ENCODE measurements around the gene TAAR6.
A peak's percentile ranks its signal among the peaks of the same experiment; 100 is the strongest.
"Not testable (repeated sequence)": the region's sequence is repeated elsewhere in the genome, so short reads cannot be mapped to it uniquely, and the experiment has no call there.

Gene TAAR6, protein sequence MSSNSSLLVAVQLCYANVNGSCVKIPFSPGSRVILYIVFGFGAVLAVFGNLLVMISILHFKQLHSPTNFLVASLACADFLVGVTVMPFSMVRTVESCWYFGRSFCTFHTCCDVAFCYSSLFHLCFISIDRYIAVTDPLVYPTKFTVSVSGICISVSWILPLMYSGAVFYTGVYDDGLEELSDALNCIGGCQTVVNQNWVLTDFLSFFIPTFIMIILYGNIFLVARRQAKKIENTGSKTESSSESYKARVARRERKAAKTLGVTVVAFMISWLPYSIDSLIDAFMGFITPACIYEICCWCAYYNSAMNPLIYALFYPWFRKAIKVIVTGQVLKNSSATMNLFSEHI

DNA sequence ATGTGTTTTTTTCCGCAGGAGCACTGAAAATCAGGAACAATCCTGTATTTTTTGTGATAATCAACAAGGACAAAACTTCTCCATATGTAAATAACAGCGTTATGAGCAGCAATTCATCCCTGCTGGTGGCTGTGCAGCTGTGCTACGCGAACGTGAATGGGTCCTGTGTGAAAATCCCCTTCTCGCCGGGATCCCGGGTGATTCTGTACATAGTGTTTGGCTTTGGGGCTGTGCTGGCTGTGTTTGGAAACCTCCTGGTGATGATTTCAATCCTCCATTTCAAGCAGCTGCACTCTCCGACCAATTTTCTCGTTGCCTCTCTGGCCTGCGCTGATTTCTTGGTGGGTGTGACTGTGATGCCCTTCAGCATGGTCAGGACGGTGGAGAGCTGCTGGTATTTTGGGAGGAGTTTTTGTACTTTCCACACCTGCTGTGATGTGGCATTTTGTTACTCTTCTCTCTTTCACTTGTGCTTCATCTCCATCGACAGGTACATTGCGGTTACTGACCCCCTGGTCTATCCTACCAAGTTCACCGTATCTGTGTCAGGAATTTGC is at the start of gene TAAR6:
Gene TAAR6 (plus strand): TSS at position 102 of the 557 bp plus-strand sequence. CDS start 0 bp downstream, at position 102.
- no peak for DNase-seq (ENCODE audit: low read depth)

DNA sequence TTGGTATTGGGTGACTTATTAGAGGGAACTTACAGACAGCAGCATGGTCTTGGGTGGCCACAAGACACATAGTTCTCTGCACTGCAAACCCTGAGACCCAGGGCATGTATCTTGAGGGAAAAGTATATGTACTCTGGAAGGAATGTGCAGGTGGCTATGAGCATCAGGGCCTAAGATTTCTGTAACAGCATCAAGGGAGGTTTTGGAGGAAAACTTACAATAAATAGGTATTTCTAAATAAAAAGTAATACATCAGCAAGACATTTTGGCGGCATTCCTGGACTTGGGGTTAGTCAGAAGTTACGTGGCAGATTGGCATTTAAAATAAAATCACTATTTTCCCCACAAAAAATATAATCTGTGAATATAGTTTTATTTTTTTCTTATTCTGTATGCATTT is 49.2 kb upstream of the TAAR6 start:
- peak; percentile 66 for DNase-seq (ENCODE audit: low read depth)

DNA sequence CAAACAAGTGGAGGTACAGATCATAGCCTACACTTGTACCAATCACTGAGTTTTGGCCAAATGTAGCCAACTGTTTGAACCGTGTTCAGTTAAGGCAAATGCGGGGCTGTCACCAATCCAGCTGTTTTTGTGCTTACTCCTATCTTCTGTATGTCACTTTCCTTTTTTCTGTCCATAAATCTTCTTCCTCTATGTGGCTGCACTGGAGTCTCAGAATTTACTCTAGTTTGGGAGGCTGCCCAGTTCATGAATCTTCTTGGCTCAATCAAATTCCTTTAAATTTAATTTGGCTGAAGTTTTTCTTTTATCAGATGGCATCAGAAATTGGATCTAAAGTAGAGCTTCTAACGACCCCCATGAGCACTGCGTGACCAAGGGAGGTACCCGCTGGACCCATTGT is 45.5 kb upstream of the TAAR6 start:
- DNase-seq (ENCODE audit: low read depth) = no peak

DNA sequence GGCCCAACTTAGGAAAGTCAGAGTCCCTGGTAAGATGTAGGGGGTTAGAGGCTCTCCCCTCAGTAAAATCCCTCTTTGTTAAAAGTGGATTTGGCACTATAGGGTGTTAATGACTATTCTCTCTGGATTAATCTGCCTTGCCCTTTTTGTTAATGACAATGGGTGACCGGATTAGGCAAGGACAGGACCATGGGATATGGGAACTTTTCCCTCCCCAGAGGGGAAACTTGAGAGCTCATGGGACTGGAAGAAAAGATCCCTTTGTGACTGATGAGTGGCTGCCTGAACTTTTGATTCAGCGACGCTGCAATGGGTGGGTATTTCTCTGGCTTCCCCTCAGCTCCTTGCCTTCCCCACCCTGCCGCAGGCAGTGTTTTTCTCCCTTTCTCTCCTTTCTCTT is 44.3 kb upstream of the TAAR6 start:
- no peak for DNase-seq (ENCODE audit: low read depth)

DNA sequence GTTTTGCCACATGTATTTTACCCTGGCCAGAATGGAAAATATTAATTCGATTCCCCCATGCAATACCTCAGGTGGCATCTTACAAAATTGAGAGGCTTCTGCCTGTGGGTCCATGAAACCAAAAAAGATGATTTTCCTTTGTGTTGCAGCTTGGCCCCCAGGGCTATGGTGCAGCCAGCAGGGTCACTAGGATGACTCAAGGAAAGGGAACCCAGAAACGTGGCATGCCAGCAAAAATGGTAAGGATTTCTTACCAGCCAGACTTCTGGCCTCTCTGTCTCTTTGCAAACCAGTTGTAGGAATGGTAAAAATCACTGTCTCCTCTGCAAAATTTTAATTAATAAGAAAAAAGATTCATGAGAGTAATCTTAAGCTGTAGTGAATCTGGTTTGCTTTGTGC is 43.7 kb upstream of the TAAR6 start:
- DNase-seq (ENCODE audit: low read depth) = no peak

DNA sequence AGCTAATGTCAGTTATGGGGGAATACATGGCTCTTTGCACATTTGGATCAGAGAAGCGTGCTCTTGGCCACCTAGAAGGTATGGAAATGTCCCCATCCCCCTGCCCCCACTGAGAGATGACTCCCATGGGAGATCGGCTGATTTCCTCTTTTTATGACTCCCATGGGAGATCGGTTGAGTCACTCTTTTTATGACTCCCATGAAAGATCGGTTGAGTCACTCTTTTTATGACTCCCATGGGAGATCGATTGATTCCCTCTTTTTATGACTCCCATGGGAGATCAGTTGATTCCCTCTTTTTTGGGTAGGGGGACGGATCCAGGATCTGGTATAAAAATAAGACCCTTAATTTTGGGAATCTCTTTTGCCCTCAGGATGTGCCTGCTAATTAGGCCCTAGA is 42.3 kb upstream of the TAAR6 start:
- DNase-seq (ENCODE audit: low read depth) = no peak

DNA sequence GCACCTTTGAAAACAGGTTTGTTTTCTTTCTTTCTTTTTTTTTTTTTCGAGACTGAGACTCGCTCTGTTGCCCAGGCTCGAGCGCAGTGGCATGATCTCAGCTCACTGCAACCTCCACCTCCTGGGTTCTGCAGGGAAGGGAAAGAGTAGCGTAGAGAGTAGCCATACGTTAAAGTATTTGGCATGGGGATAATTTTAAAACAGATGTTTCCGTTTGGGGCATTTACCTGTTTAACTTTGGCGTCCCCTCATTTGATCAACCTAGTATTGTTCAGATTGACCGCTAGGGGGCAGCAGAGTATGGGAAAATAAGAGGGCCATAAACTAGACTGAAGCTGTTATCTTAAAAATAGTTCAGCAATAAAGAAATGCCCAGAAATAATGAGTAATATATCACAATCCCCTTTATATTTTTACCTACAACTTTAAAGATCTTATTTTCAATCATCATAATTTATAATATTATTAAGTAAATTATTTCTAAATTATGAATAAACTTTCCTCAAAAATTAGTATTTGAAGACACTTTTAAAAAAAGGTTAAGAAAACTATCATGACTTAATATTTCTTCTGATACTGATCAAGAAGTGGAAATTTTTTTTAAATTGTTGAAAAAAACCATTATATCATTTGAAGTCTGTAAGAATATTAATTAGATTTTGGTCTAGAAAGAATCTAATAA is 39.7 kb upstream of the TAAR6 start:
- DNase-seq (ENCODE audit: low read depth) = peak; percentile 33

DNA sequence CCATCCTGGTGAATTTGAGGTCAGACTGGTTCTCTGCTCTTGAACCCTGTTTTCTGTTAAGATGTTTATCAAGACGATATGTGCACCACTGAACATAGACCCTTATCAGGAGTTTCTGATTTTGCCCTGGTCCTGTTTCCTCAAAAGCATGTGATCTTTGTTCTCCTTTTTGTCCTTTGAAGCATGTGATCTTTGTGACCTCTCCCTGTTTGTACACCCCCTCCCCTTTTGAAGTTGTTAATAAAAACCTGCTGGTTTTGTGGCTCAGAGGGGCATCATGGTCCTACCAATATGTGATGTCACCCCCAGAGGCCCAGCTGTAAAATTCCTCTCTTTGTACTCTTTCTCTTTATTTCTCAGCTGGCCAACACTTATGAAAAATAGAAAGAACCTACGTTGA is 35.6 kb upstream of the TAAR6 start:
- DNase-seq (ENCODE audit: low read depth) = not testable (repeated sequence)

DNA sequence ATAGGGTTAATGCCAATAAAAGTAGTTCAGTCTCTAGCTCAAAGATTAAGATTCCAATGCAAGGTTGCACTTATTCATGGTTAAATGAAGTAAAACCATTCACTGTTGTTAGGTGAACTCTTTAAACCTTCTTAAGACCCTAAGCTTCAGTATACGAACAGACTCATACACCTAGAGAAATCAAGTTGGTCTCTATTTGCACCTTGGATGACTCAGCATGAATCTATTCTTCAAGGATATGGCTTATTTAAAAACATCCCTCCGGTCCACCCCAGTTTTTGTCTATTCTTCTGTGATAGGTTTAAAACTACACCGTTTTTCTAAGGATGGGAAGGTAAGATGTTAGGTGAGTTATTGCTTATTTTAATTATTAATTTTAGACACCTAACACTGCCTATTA is 33.0 kb upstream of the TAAR6 start:
- DNase-seq (ENCODE audit: low read depth) = no peak

DNA sequence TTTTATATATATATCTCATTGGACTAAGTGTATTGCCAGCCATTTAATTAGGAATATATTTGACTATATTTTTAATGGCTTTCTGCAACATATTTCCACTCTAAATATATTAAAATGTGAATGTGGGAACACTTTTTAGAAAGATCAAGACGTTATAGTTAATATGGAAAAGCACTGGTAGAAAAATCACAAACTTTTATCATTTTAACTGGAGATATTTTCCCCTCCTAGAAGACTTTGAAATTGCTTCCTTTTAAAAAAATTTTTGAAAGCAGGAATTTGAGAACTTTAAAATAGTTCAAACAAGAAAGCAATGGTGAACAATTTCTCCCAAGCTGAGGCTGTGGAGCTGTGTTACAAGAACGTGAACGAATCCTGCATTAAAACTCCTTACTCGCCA is 32.1 kb upstream of the TAAR6 start, which contains the start of gene TAAR9:
Gene TAAR9 (plus strand): TSS at position 301 of the 400 bp plus-strand sequence. CDS start 13 bp downstream, at position 314.
- DNase-seq (ENCODE audit: low read depth) = no peak

DNA sequence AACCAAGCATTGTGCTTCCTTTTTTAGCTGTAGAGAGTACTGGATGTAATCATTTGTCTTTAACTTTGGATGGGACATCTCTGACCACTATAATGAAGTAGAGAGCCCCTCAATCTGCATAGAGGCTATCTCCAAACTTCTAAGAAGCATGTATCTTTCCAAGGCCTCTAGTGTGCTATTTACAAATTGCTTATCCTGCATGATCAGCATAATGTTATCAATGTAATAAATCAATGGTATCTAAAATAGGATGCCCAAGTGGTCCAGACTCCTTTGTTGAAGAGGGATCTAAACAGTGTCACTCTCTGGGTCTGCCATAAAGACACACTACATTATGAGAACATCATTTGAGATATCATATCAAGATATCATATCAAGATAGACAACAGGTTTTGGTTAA is 25.3 kb upstream of the TAAR6 start:
- no peak for DNase-seq (ENCODE audit: low read depth)

DNA sequence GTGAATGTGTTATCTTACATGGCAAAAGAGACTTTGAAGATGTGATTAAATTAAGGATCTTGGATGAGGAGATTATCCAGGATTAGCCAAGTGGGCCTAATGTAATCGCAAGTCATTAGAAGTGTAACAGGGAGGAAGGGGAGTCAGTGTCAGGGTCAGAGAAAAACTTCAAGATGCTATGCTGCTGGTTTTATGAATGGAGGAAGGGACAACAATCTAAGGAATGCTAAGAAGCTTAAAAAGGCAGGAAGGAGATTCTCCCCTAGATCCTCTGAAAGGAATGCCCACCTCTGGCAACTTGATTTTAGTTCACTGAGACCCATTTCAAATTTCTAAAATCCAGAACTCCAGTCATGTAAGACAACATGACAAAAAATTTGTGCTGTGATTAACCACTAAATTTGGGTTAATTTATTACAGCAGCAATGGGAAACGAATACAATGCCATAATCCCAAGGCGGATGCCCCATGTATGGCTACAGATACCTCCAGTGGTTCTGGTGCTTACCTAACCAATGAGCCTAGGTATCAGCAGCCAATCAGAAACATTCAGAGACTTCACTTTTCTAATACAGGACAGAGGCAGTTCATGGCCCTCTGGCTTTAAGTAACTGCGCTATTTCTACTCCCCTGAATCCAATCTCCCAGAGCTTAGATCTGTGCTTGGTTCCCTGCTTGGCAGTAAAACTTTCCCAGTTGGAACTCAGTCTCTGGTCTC is 21.2 kb upstream of the TAAR6 start:
- no peak for DNase-seq (ENCODE audit: low read depth)

DNA sequence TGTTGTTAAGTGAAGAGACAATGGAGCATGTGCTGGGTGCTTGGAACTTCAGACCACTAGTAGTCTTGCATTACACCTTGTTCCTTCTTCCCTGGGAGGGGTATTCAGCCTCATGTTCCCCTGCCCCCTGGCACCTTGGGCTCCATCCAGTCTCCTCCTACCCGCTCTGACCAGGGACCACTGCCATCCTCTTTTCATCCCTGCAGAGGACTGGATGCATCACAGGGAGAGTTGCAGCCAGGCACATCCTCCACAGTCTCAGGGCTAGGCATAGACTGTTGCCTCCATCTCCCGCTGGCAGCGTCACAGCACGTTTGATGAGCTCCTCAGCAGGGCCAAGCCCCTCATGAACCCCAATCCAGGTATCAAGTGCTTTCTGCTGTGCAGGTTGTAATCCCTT is 18.9 kb upstream of the TAAR6 start:
- no peak for DNase-seq (ENCODE audit: low read depth)

DNA sequence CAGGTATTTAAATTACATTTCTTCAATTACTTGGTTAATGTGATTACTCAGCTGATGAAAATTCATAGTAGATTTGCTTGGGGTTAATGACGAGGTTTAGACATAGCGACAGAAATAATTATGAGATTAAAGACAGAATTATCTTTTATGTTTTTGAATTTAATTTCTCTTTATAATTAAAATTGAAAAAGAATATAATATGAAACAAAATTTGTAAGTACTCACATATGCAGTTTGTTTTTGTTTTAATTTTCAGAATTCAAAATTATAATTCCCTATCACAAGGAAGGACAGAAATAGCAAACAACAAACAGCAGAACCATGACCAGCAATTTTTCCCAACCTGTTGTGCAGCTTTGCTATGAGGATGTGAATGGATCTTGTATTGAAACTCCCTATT is 17.8 kb upstream of the TAAR6 start, which contains the start of gene TAAR8:
Gene TAAR8 (plus strand): TSS at position 301 of the 400 bp plus-strand sequence. CDS start 21 bp downstream, at position 322.
- DNase-seq (ENCODE audit: low read depth) = no peak

DNA sequence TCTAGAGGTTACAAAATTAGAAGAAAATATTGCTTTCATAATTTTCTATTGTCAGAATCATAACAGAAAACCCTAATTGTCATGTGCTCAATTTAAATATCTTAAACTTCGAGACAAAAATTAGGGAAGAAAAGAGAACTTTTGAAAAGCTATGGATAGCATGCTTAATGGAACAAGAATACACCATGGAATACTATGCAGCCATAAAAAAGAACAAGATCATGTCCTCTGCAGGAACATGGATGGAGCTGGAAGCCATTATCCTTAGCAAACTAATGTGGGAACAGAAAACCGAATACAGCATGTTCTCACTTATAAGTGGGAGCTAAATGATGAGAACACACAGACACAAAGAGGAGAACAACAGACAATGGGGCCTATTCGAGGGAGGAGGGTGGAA is 10.0 kb upstream of the TAAR6 start:
- DNase-seq (ENCODE audit: low read depth) = not testable (repeated sequence)

DNA sequence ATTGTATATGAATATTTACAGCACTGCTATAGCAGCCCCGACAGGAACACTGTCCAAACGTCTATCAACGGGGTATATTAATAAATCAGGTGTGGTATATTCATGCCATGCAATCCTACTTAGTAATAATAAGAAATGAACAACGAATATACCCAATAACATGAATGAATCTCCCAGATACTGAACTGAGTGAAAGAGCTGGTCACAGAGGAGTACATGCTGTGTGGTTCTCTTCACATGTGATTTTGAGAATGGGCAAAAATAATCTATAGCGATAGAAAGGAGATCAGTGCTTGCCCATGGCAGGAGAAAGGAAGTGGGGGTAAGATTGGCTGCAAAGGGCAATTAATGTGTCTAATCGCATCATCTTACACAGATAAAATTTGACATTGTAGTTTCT is 3.7 kb upstream of the TAAR6 start:
- no peak for DNase-seq (ENCODE audit: low read depth)

DNA sequence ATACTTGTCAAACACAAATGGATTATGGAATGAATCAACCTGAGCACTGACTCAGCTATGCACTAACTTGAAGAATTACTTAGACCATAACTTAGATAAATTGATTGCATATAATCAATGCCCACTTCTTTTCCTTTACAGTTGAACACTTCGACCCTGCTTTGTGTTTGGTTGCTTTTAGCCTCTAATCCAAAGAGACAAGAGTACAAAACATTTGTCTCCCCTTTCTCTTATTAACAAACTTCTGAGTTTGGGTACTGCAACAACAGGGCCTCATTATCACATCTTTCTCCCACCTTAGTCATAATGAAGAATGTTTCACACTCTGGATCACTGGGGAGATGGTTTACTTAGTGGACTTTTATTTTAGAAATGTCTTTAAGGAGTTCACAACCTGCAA is 2.6 kb upstream of the TAAR6 start:
- no peak for DNase-seq (ENCODE audit: low read depth)

DNA sequence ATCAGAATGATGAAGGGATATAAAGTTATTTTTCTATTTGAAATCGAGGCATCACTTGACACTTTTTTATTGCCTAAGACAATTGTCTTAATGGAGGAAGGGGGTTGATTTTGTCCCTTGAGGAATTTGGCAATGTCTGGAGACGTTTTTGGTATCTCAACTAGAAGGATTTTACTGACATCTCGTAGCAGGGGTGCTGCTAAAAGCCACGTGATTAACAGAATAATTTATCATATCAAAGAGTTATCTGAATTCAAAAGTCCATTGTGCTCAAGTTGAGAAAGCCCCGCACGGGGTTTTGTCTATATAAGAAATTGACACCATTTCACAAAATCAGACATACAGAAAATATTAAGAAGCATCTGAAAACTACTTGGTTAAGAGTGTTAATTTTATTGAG is 1.5 kb upstream of the TAAR6 start:
- no peak for DNase-seq (ENCODE audit: low read depth)

DNA sequence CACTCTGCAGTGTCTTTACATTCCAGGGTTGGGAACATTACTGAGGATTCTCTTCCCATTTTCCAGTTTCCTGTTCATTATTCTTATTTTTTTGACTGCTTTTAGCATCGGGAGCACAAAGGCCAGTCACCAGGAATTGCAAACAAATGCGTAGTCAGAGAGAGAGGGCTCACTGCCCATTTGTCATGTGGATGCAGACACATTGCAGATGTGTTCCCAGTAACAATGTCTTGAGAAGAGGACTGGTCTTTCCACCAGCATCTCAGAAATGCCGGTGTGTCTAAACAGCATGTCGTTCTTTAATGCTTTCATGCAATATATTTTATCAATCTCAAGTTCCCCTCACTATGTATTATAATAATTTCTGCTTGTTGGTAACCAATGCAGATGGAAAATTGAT is 952 bp upstream of the TAAR6 start:
- no peak for DNase-seq (ENCODE audit: low read depth)

DNA sequence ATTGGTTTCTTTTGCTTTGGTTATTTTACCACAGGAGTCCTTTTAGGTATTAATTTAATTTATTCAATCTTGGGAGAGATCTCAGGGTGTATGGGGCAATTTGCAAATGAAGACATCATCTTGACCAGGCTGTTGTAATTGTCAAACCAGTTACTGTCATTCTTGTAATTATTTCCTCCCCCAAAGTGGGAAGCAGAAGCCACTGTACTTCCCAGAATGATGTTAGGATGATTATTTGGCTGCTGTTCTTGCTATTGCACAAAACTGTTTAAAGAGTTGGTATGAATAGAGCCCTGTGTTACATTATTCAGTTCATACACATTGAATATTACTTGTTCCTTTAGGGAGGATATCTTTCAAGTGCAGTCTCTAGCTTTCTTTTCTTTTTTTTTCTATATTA is 1.7 kb downstream of the TAAR6 start:
- no peak for DNase-seq (ENCODE audit: low read depth)

DNA sequence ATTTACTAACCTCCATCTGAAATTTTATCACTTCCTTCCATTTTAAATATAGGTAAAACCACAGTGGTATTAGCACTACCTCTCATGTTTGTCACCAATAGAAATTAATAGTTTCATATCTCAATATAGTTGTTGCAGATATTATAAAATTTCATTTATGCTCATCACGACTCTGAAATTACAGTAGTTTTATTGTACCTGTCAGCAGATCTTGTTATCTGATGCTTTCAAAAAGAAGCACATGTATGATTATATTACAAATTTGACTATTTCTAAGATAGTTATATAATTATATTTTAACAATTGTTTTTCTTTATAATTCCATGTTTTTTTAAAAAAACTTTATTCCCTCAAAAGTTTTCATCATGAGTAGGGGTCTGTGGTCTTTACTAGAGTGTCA is 14.6 kb downstream of the TAAR6 start:
- no peak for DNase-seq (ENCODE audit: low read depth)

DNA sequence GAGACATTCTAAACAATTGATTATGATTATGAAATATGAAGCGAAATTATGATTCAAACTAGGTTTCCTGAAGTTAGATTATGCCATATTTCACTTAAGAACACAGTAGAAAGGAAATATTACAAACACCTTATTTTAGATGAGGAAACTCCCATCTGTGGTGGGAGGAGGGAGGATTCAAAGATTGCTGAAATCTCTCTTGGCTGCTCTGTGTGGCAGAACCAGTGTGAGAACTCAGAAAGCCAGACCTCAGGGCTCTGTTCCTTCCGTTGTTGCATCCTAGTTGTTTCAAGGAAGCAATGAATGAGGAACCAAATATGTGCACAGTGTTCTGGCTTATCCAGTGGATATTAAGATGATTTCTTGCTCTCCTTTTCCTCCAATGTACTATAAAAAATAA is 17.3 kb downstream of the TAAR6 start:
- no peak for DNase-seq (ENCODE audit: low read depth)

DNA sequence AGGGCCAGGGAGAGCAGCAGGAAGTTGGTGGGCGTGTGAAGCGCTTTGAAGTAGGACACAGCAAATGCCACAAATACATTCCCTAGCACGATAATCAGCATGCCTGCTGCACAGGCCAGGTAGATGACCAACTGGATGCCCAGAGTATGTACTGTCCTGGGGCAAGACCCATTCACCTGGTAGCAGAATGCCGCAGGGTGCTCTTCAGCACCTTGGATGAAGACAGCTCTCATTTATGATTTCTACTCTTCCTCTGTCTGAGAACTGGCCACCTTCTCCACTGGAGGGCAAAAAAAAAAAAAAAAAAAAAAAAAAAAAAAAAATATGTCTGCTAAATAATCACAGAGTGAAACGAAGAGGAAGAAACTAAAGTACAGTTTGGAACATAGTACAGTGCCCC is 19.3 kb downstream of the TAAR6 start, which contains the start of gene TAAR5:
Gene TAAR5 (minus strand): TSS at position 288 of the 400 bp plus-strand sequence. CDS start 55 bp downstream, at position 233.
- no peak for DNase-seq (ENCODE audit: low read depth)

Data from stromal cell of bone marrow (primary cell).